Activated naive CD4-positive, alpha-beta T cell treated with anti-CD3 and anti-CD28 coated beads, Interleukin-2, amount 10 ng/mL, durations not matched to agents 5 hours and 36 hours (primary cell): ENCODE results near the gene RBMY1F. TPM values are rescaled to one million over a fixed set of nuclear protein-coding genes. Genes with fewer than 3 reads are reported as not detected.

Experiments used
- total RNA-seq, 2 experiments: library from RNA; stranded (reverse); gene quantifications; one replicate each; pipeline ENCODE4 v1.2.3, GENCODE V29; 2021

RBMY1F gene
- not detected for total RNA-seq

DNA sequence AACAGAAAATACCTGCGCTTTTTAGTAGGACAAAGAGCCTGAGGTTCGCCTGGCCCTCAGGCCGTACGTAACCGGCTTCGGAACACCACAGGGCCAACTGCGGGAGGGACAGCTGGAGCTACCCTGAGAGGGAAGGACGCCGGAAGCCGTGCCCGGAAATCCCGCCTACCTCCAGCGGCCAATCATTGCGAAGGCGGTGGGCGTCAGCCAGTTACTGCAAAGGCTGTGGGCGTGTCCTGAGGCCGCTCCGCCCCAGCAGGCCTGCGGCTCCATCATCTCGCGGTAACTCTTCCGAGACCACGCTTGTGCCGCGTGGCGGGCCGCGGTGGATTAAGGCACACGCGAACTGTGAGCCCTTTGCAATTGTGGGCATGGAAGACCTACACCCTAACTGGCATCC lies at the start of gene RBMY1F:
TSS of gene RBMY1F (minus strand) at position 101 of the 400 bp plus-strand sequence. CDS start 1,954 bp downstream, outside the sequence.

Other genes starting within 250 kb of the RBMY1F start
- gene RBMY1J, start 220.5 kb upstream of the RBMY1F start, total RNA-seq, result not detected